B cell (primary cell): Measurements from ENCODE around the gene TMEM132D.

ENCODE experiments used
- EZH2 ChIP-seq: IDR thresholded peaks from 2 replicates; pipeline ENCODE4 v1.6.1; 2012; ENCODE audit warnings: borderline replicate concordance, low read depth, mild to moderate bottlenecking, moderate library complexity, low read length; ENCODE audit not compliant: insufficient read depth, poor library complexity, severe bottlenecking
- TF ChIP-seq, protein P1 (sequence below): fragments of 200-600 bp; IDR thresholded peaks from one replicate; pipeline ENCODE4 v1.8.0; 2022; ENCODE audit warnings: antibody characterized with exemption, mild to moderate bottlenecking

DNA sequence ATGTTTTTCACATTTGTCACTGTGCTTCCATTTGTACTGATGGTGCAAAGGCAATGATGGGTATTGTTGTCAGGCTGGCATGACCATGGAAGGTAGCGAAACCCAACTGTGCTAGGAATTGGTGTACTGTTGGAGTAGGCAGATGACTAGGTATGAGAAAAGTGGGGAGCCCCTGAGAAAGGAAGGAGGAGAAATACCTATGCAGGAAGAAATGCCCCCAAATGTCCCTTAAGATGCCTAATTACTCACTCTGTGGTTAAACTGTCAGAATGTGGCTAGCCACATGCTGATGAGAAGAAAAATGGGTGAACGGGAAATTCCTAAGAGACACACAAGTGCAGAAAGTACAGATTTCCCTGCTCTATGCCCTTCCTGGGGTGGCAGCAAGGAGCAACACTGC, 339.1 kb downstream of the TMEM132D start:
- TF ChIP-seq, protein P1, sequence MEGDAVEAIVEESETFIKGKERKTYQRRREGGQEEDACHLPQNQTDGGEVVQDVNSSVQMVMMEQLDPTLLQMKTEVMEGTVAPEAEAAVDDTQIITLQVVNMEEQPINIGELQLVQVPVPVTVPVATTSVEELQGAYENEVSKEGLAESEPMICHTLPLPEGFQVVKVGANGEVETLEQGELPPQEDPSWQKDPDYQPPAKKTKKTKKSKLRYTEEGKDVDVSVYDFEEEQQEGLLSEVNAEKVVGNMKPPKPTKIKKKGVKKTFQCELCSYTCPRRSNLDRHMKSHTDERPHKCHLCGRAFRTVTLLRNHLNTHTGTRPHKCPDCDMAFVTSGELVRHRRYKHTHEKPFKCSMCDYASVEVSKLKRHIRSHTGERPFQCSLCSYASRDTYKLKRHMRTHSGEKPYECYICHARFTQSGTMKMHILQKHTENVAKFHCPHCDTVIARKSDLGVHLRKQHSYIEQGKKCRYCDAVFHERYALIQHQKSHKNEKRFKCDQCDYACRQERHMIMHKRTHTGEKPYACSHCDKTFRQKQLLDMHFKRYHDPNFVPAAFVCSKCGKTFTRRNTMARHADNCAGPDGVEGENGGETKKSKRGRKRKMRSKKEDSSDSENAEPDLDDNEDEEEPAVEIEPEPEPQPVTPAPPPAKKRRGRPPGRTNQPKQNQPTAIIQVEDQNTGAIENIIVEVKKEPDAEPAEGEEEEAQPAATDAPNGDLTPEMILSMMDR: no peak
- TF ChIP-seq EZH2: no peak
